Right lobe of liver (tissue), 6 donors: ENCODE data around the gene FAM133A. TPM values are rescaled to one million over a fixed set of nuclear protein-coding genes. Genes with fewer than 3 reads are reported as not detected.

Experiments used
- ATAC-seq, 4 donors: fragments of 200-7000 bp; cut with Tn5 transposase; one replicate each; pipeline ENCODE4 v1.9.1; 2020; ENCODE audit warnings: mild to moderate bottlenecking in 4 of 4, moderate library complexity in 4 of 4
- DNase-seq, 3 donors: peaks; one replicate each; pipeline ENCODE4 v3.0.0-alpha.2; 2020
- H3K27ac ChIP-seq, 3 donors: fragments of 200-600 bp; one replicate each; pipeline ENCODE4 v1.8.0; 2022
- H3K27me3 ChIP-seq, 2 donors: fragments of 200-600 bp; one replicate each; pipeline ENCODE4 v1.8.0; 2022
- H3K36me3 ChIP-seq, 4 donors: fragments of 200-600 bp; sonication (generic) in 1 of 4; one replicate each; pipeline versions ENCODE4 v1.5.1 to v1.8.0; 2017 to 2022; ENCODE audit warnings: control low read depth in 1 of 4
- H3K4me1 ChIP-seq, 4 donors: fragments of 200-600 bp; sonication (generic) in 1 of 4; one replicate each; pipeline versions ENCODE4 v1.5.1 to v1.8.0; 2017 to 2022; ENCODE audit warnings: control low read depth in 1 of 4
- H3K4me3 ChIP-seq, 3 donors: fragments of 200-600 bp; one replicate each; pipeline ENCODE4 v1.8.0; 2022
- H3K9me3 ChIP-seq, 4 donors: fragments of 200-600 bp; sonication (generic) in 1 of 4; one replicate each; pipeline versions ENCODE4 v1.5.1 to v1.8.0; 2017 to 2022; ENCODE audit warnings: control low read depth in 1 of 4
- POLR2A ChIP-seq: fragments of 450-650 bp; IDR thresholded peaks from one replicate; pipeline ENCODE4 v1.6.1; 2017; ENCODE audit warnings: antibody characterized with exemption, mild to moderate bottlenecking
- WGBS: methylation state at CpG from one replicate; pipeline ENCODE4 v1.1.6; 2018; ENCODE audit warnings: low coverage, low lambda C conversion rate; ENCODE audit not compliant: insufficient coverage; ENCODE audit errors: missing lambda C conversion rate; 5-methylcytosine and 5-hydroxymethylcytosine counted together
- intact Hi-C, 2 donors: fragments of 100-400 bp; cut with DNase I; formaldehyde crosslinking; loops; one replicate each; pipeline versions ENCODE4 v1.11.2 to v1.14.1; 2022
- total RNA-seq, 6 experiments: library from RNA; depleted of rRNA in 2 of 6; stranded (reverse); fragments of >200 nt in 2 of 6; fragmentation: NEBNext Ultra II Directional in 3 of 6; extraction: Animal tissue kit (Norgen Biotek cat#: 25700) in 3 of 6; gene quantifications; one replicate each; pipeline versions ENCODE4 v1.1.0 to v1.2.4, GENCODE V29; 2016 to 2023
- TF ChIP-seq, protein P1 (sequence below), 4 donors: fragments of 200-600 bp in 3 of 4; fragments of 450-650 bp in 1 of 4; IDR thresholded peaks; one replicate each; pipeline versions ENCODE4 v1.5.1 to v1.8.0; 2016 to 2022; ENCODE audit warnings: antibody characterized with exemption in 4 of 4, mild to moderate bottlenecking in 2 of 4
- donor health status: DM: no; HTN: yes; CAD: no.
- donor health status: DM: no; HTN: no; CAD: no.
- donor health status: DM: no; HTN: no; CAD: no.
- donor health status: DM: no; HTN: yes; CAD: no.
- donor health status: DM: no; HTN: yes; CAD: no.

Gene FAM133A
- total RNA-seq, 6 experiments from 2014 or later, result not detected

GRCh38 chrX:93741811-93742210, 67.8 kb downstream of the FAM133A start:
- no peak for ATAC-seq
- no peak overlapping the region for H3K4me3 ChIP-seq
- no peak overlapping the region for H3K27ac ChIP-seq
- no peak for DNase-seq
- TF ChIP-seq POLR2A, result no peak
- TF ChIP-seq, protein P1, sequence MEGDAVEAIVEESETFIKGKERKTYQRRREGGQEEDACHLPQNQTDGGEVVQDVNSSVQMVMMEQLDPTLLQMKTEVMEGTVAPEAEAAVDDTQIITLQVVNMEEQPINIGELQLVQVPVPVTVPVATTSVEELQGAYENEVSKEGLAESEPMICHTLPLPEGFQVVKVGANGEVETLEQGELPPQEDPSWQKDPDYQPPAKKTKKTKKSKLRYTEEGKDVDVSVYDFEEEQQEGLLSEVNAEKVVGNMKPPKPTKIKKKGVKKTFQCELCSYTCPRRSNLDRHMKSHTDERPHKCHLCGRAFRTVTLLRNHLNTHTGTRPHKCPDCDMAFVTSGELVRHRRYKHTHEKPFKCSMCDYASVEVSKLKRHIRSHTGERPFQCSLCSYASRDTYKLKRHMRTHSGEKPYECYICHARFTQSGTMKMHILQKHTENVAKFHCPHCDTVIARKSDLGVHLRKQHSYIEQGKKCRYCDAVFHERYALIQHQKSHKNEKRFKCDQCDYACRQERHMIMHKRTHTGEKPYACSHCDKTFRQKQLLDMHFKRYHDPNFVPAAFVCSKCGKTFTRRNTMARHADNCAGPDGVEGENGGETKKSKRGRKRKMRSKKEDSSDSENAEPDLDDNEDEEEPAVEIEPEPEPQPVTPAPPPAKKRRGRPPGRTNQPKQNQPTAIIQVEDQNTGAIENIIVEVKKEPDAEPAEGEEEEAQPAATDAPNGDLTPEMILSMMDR (IDR thresholded peaks at IDR 0.05), result no peak
- peaks cover 0 to 5% of the 10 kb centered on the region in 2 donors for H3K27me3 ChIP-seq
- no peaks in the 10 kb centered on the region for H3K36me3 ChIP-seq
- H3K9me3 ChIP-seq, result no peaks in the 10 kb centered on the region
- no peaks in the 10 kb centered on the region for H3K4me1 ChIP-seq
- intact Hi-C loops, result no loop called here

DNA sequence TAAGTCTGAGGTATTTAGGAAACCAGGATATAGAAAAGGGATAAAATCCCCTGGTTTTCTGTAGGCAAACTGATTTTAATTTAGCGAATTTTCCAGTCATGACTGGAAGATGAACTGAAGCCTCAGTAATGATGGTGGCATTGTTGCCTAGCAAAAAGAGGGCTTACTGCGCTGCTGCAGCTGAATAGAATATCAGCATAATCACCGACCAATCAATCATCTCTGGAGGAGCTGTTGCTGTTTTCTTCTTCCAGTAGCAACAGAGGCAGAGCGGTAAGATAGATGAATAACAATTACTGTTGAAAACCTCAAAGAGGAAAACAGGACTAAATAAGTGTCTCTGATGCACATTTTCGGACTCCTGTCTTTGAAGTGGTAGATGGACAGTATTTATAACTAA, 86.2 kb downstream of the FAM133A start:
- H3K4me1 ChIP-seq, result no peaks in the 10 kb centered on the region
- 50% methylated on average over 5 of the region's 5 CpGs for WGBS
- DNase-seq (no peak), ATAC-seq (no peak)
- no peak overlapping the region for H3K4me3 ChIP-seq
- no peaks in the 10 kb centered on the region for H3K9me3 ChIP-seq
- intact Hi-C loops, result no loop called here
- H3K36me3 ChIP-seq, result no peaks in the 10 kb centered on the region
- TF ChIP-seq POLR2A, result no peak
- TF ChIP-seq, protein P1 (IDR thresholded peaks at IDR 0.05), result no peak
- peaks cover 0 to 6% of the 10 kb centered on the region in 2 donors for H3K27me3 ChIP-seq
- no peak overlapping the region for H3K27ac ChIP-seq

Other genes starting within 250 kb of the FAM133A start
- 1 to 10 TPM in 2 of 6 experiments, under 1 TPM in 4; 0.11 to 1.3 (median 0.26) TPM for gene NAP1L3, start 628 bp upstream of the FAM133A start, total RNA-seq